Breast epithelium (tissue), 3 donors: Measurements from ENCODE around the gene PXDN.

Experiments used
- POLR2A ChIP-seq: fragments of 450-650 bp; IDR thresholded peaks from one replicate; pipeline ENCODE4 v1.6.1; 2016; ENCODE audit warnings: antibody characterized with exemption, mild to moderate bottlenecking, moderate library complexity
- POLR2AphosphoS5 ChIP-seq, 3 donors: sonication (generic); formaldehyde crosslinking; IDR thresholded peaks; one replicate each; pipeline ENCODE4 v1.6.1; 2017; ENCODE audit warnings: antibody characterized with exemption in 3 of 3
- TF ChIP-seq, protein P1 (sequence below), 3 donors: fragments of 450-650 bp; IDR thresholded peaks; one replicate each; pipeline ENCODE4 v1.5.1; 2016 to 2017; ENCODE audit warnings: antibody characterized with exemption in 3 of 3, mild to moderate bottlenecking in 3 of 3, moderate library complexity in 3 of 3

GRCh38 chr2:1728821-1729220 is 15.5 kb downstream of the PXDN start:
- TF ChIP-seq, protein P1, sequence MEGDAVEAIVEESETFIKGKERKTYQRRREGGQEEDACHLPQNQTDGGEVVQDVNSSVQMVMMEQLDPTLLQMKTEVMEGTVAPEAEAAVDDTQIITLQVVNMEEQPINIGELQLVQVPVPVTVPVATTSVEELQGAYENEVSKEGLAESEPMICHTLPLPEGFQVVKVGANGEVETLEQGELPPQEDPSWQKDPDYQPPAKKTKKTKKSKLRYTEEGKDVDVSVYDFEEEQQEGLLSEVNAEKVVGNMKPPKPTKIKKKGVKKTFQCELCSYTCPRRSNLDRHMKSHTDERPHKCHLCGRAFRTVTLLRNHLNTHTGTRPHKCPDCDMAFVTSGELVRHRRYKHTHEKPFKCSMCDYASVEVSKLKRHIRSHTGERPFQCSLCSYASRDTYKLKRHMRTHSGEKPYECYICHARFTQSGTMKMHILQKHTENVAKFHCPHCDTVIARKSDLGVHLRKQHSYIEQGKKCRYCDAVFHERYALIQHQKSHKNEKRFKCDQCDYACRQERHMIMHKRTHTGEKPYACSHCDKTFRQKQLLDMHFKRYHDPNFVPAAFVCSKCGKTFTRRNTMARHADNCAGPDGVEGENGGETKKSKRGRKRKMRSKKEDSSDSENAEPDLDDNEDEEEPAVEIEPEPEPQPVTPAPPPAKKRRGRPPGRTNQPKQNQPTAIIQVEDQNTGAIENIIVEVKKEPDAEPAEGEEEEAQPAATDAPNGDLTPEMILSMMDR (IDR thresholded peaks at IDR 0.05) = no peak
- TF ChIP-seq POLR2A = no peak
- TF ChIP-seq POLR2AphosphoS5 (IDR thresholded peaks at IDR 0.05) = no peak
